T-helper 2 cell (primary cell): ENCODE data around the gene PODXL2.

Experiments used
- DNase-seq, 5 experiments: peaks; one replicate each; pipeline versions ENCODE4 v3.0.0 to v3.0.0-alpha.2; 2012 to 2022

PODXL2 gene

DNA sequence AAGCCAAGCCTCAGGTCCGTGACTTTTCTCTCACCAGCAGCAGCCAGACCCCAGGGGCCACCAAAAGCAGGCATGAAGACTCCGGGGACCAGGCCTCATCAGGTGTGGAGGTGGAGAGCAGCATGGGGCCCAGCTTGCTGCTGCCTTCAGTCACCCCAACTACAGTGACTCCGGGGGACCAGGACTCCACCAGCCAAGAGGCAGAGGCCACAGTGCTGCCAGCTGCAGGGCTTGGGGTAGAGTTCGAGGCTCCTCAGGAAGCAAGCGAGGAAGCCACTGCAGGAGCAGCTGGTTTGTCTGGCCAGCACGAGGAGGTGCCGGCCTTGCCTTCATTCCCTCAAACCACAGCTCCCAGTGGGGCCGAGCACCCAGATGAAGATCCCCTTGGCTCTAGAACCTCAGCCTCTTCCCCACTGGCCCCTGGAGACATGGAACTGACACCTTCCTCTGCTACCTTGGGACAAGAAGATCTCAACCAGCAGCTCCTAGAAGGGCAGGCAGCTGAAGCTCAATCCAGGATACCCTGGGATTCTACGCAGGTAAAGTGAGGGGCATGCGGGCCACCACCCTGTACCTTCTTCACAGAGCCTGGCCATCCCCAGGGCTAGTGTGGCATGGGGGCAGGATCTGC is 31.8 kb downstream of the PODXL2 start:
- no peak for DNase-seq

DNA sequence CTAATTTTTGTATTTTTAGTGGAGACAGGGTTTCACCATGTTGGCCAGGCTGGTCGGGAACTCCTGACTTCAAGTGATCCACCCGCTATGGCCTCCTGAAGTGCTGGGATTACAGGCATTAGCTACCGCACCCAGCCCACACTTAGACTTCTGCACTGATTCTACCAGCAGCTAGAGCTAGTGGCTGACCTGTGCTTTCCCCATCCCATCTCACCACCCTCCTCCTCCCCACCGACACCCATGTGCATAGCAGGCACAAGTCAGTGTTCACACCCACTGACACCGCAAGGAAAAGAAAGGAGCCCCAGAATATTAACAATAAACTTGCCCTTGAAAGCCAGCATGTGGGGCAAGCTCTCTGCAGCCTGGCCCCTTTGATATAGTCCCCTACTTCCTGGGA is 32.6 kb downstream of the PODXL2 start:
- no peak for DNase-seq

DNA sequence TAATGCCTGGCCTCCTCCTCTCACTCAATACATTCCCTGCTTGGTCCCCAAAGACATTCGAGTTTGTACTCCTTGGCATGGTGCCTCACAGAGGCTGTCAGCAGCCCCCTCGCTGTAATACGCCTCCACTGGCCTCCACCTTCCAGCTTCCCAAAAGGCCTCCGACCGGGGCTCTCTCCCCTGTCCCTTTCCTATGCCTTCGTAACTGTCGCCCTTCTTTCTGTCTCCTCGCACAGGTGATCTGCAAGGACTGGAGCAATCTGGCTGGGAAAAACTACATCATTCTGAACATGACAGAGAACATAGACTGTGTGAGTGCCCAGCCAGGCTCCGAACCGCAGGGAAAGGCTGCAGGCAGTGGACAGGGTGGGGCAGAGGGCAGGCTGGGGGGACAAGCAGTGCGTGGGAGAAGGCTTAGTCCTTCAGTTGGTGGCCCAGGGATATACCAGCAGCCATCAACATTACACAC is 33.0 kb downstream of the PODXL2 start:
- DNase-seq, result no peak

DNA sequence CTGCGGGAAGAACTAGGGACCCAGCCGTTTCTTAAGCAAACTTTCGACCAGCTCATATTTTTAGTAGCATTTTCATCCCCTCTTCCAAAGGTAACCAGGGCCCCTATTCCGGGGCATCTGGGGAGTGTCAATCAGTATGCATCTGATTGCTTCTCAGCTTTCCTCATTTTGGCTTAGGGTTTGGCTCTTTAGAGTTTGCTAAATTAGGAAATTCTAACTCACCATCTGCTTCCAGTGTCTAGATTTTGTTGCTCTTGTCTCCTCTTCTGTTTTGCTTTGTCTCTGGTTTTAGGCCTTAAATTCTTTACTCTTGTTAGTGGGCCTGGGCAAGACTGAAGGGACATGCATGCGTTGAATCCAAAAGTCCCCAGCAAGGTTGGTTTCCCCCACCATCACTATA is 34.2 kb downstream of the PODXL2 start:
- no peak for DNase-seq

DNA sequence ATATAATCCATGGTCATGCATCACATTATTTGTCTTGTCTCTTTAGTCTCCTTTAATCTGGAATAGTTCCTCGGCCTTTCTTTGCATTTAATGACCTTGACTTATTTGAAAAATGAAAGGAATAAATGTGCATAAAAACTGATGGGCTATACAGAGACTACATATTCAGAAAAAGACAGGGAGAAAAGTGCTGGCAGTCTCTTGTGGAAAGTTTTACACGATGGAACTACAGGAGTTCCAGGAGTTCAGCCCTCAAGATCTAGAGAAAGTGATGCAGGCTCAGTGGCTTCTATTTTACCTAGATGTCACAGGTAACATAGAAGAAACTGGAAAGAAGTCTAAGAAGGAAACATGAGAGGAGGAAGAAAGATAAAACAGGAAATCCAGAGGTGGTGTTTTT is 36.2 kb downstream of the PODXL2 start:
- no peak for DNase-seq

DNA sequence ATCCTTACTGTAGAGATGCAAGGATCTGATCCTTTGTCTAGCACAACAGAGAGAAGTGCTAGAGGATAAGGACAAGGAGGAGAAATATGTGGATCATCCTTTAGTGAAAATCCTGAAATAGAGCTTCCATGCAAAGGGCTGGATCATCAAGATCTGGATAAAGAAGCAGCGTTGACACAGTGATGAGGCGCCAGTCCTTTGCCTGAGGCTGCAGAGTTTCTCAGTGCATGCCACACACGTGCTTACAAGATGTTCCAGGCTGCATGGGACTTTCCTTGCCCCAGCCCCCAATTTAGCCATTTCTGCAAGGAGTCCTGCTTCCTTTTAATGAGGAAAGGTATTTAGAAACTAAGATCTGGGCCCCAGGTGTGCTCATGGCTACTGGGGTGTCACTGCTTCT is 36.6 kb downstream of the PODXL2 start:
- DNase-seq, result no peak

DNA sequence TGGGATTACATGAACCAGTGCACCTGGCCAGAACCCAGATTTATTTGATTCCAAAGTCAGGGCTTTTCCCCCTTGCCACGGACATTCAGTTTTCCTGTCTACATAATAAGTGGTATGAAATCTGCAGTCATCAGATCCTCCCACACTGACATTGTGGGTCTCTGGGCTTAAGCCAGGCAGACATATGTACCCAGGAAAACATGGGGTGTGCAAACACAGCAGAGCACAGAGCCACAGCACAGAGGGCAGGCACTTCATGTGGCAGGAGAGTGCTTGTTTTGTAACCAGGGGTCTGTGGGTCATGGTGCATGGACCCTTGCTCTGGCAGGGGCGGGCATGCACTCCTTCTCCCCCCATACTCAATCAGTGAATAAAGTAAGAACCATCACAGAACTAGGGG is 37.7 kb downstream of the PODXL2 start:
- no peak for DNase-seq

DNA sequence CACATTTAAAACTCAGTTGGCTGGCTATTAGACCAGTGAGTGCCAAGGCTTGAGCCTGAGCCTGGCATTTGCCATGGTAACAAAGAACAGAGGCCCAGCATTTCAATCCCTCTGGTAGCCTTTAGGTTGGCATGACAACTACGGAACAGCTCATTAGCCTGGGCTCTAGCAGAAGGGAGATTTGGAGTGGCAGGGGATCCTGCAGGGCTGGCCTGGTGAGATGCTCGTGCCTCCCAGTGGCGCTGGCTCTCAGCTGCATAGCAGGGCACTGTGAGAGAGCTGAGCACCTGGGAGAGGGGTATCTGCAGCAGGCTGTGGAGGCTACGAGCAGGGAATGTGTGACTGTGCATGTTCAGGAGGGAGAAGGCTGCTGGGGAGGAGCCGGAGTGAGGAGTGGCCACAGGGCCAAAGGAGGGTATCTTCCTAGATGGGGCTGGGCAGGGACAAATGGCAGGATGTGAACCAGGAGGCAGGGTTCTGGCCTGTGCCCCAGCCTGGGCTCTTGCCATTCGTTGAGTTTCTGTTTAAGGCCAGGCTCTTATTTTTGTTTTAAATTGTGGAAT is 38.2 kb downstream of the PODXL2 start:
- DNase-seq, result no peak

DNA sequence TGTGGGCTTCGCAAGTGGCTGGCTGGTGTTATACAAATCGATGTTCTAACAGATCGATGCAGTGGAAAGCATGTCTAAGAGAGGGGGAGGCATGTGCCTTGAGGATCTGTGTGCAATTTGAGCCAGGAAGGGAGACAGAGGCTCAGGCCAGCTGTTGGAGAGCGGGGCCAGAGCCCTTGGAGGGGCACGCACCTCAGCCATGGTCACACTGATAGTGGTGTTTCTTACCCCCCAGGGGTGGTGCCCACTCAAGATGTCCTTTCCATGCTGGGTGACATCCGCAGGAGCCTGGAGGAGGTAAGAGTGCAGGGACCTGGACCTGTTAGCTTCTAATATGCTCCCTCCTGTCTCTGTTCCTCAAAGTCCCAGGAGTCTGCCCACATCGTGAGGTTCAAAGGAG is 39.9 kb downstream of the PODXL2 start:
- DNase-seq, result no peak

DNA sequence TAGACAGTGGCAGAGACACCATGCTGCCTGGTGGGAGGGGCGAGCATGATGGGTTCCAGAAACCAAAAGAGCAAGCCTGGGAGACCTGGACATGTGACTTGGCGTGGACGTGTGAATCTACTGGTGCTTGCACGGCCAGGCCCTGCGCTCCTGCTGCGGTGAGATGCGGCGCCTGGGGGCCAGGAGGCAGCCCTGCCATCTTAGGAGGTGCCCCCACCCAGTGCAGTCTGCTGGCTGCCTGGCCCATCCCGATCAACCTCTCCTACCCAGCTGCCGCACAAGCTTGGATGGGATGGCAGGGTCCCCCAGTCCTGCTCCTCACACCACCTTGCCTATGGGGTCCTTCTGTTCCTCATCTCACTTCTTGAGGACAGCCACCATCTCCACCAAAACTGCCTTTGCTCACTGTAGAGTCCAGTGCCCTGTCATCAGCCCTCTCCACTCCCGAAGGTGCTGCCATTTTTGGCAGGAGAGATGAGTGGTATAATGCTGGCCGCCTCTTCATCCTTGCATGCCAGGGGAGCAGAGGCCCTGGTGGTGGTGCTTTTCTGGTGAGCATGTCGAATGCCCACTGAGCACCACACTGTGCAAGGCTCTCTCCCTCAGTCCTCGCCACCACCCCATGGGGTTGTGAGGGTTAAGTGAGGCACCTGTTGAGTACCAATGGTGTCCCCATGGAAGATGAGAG is 40.7 kb downstream of the PODXL2 start:
- DNase-seq, result no peak

DNA sequence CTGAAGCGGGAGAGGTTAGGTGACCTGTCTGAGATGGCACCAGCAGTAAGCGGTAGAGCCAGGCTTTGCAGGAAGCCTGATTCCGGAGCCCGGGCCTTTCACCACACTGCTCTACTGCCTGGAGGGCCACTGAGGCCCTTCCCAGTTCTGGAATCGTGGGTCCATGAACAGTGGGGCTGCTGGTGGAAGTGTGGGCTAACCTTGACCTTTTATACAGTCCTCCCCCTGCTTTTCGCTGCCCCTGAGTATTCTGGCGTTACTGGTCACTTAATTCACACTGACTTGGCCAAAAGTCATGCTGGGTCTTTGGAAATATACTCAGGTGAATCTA is 41.2 kb downstream of the PODXL2 start:
- no peak for DNase-seq

DNA sequence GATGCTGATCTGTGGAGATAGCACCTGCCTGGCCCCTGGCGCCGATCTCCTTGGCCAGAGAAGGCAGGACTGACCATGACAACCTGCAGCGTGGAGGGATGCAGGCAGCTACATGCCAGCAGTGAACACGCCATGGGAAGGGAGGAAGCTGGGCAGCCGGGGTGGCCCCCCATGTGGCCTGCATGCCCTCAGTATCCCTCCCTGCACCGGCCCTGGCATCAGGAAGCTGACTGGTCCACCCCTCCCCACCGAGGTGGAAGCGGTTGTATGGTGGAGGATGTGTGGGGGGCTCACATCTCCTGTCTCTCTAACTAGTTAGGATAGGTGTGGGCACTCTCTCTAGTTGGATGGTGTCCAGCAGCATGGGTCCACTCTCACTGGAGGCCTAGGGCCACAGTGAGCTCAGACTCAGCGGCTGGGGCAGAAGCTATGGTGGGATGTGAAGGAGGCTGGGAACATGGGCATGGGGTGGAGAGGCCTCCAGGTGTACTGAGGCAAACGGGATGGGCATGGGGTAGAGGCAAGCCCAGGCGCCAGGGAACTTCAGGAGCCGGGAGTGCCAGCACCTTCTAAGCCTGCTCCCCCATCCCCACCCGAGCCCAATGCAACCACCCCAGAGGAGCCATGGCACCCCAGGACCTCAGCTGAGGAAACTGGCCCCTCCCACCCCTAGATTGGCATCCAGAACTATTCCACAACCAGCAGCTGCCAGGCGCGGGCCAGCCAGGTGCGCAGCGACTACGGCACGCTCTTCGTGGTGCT is 42.0 kb downstream of the PODXL2 start:
- DNase-seq, result no peak

DNA sequence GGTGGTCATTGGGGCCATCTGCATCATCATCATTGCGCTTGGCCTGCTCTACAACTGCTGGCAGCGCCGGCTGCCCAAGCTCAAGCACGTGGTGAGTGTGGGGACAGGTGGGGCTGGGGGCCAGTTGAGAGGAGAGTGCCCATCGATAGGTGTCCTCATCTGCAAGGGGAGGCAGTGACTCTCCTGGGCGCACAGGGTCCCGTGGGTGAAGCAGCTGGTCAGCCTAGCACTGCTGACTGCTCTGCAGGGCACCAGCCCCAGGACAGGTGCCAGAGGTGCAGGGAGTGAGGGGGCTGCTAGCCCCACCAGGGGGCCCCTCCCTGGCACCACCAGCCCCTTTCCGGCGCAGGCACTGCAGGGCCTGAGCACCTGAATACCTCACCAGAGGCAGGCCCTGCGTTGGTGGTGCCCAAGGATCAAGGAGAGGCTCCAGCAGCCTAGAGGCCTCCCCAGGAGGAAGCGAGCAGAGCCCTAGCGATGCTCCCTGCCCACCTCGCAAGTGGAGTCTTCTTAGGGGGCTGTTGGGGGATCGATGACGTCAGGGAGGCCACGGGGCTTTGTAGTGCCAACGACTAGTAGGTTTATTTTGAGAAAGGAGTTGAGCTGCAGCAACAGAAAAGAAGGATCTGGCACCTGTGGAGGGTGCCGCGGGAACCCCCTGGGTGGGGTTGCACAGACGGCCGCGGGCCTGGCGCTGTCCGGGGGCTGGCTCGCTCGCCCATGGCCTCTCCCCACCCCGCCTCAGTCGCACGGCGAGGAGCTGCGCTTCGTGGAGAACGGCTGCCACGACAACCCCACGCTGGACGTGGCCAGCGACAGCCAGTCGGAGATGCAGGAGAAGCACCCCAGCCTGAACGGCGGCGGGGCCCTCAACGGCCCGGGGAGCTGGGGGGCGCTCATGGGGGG is 42.8 kb downstream of the PODXL2 start:
- peak in 1 of 5 experiments; percentile 47 for DNase-seq

DNA sequence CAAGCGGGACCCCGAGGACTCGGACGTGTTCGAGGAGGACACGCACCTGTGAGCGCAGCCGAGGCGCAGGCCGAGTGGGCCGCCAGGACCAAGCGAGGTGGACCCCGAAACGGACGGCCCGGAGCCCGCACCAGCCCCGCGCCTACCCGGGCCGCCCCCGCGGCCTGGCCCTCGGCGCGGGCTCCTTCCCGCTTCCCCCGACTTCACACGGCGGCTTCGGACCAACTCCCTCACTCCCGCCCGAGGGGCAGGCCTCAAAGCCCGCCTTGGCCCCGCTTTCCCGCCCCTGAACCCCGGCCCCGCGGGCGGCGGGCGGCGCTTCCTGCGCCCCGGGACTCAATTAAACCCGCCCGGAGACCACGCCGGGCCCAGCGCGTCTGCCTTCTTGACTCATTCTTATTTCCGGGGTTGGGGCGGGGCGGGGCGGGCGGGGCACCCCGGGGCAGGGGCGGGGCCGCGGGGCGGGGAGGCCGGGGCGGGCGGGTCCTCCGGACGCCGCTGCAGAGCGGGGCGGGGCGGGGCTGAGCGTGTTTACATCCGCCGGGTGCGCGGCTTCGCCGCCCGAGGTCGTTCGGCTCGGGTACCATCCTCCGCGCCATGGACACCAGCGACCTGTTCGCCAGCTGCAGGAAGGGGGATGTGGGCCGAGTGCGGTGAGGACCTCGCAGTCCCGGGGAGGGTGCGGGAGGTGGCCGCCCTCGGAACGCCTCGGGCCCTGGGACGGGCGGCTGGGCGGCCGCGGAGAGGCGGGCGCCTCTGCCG is 43.6 kb downstream of the PODXL2 start, which contains the start of gene ABTB1:
ABTB1 (plus strand) TSS at position 524 of the 762 bp plus-strand sequence; CDS start at position 598, 74 bp downstream.
- DNase-seq, result peak; percentile 72 to 92 (median 80)

DNA sequence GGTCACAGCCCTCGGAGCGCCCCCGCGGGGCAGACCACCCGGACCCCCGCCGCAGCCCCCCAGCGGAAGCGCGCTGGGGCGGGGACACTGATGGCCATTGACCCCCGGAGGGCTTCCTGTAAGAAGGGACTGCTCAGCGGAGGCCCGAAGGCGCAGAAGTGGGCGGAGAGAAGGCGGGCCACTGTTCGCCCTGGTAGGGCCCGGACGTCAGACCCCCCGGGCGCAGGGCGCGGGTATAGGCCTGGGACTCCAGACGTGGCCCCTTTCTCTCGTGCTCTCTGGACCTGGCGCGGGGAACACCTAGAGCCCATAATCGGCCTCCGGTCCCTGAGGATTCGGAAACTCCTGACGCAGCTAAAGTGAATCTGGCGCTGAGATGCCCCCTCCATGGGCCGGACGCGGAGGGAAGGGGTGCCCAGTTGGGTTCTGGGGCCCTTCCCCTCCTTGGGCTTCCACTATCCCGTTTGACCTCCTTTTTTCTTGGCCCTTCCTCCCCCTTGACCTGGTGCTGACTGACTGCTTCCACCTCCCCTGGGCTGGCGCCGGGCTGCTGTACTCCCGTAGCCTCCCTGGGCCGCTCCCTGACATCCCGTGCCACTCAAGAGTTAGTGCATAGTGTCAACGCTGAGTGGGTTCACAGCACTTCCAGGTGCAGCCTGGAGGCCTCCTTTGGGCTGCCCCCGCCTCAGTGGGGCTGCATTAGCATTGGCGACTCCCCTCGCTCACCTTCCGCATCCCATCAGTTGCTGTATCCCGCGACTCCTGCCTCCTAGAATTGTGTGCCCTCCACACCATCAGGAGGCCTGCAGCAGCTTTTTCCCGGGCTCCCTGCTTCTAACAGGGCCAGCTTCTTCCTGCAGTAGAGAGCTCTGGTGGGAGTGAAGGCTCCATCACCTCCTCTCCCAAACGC is 44.5 kb downstream of the PODXL2 start:
- peak in 3 of 5 experiments; percentile 32 to 73 (median 53) for DNase-seq

DNA sequence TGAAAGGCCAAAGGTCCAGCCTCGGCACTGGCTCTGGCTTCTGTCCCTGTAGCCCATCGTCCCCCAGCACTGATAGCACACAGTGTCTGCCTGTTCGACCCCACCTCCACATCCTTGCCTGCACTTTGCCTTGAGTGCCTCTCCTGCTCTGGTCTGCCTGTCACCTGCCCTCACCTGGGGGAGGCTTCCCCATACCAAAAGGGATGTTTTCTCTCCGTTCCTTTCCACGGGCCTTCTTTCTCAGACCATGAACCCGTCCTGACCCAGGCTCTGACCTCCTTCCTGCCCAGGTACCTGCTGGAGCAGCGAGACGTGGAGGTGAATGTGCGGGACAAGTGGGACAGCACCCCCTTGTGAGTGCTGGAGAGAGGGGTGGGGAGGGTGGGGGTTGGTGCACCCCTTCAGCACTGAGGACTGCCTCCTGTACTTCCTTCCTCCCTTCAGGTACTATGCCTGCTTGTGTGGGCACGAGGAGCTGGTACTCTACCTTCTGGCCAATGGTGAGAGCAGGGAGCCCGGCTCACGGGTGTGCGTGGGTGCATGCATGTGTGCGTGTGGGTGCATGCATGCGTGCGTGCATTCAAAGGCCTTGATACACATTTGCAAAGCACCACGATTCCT is 45.2 kb downstream of the PODXL2 start:
- DNase-seq, result no peak

DNA sequence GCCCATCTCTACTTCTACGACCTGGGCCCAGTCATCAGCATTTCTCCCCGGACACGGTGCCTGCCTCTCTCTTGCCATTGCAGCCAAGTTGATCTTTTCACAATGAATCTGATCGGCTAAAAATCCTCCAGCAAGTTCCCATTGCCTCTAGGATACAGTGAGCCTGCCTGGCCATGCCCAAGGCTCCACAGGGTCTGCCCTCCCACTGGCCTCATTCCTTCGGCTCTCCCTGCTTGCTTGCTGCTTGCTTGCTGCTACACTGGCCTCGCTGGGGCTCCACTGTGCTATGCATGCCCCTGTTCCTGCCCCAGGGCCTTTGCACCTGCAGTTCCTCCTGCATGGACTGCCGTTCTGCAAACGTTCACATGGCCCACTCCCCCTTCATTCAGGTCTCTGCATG is 45.8 kb downstream of the PODXL2 start:
- DNase-seq, result no peak

DNA sequence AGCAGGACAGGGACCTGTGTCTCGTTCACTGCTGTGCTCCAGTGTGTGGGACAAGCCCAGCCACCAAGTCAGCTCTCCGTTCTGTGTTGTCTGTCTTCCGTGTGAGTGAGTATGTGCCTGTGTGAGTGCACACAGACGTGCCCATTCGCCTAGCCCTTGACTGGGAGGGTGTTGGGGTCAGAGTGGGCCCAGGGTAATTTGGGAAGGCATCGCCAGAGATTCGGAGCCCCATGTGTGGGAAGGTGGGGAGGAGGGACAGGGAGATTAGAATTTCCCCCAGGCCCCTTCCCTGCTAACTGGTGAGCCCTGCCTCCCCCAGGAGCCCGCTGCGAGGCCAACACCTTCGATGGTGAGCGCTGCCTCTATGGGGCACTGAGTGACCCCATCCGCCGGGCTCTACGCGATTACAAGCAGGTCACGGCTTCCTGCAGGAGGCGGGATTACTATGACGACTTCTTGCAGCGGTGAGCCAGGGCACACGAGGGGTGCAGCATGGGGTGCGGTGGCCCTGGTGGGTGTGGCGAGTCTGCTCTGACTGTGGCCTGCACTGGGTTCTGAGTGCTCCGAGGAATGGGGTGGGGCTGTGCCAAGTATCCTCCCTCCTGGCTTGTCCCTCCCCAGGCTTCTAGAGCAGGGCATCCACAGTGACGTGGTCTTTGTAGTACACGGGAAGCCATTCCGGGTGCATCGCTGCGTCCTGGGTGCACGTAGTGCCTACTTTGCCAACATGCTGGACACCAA is 46.8 kb downstream of the PODXL2 start:
- no peak for DNase-seq

DNA sequence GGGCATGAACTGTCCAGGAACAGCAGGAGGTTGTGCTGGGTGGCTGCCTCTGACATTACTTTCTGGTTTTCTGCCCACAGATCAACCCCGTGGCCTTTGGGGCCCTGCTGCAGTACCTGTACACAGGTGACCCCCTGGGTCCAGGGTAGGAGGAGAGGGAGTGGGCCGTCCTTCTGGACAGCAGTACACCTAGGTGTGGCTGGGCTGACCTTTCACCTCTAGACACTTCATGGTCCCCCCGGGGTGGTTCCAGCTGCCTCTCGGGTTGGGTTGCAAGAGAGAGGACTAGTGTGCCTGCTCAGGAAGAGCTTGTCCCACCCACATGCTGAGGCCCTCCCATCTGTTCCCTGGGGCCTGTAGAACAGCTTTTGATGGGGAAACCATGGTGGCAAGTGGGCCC is 47.5 kb downstream of the PODXL2 start:
- no peak for DNase-seq
